ENCODE measurements around the gene TANGO6.
"Not testable (repeated sequence)": the region's sequence is repeated elsewhere in the genome, so short reads cannot be mapped to it uniquely, and the experiment has no call there.

Gene TANGO6

GRCh38 chr16:69039333-69039941 lies 196.1 kb downstream of the TANGO6 start:
- peak; percentile 45 for DNase-seq (ENCODE audit: low read depth)
- no peak for TF ChIP-seq CTCF (conservative IDR thresholded peaks at IDR 0.05; ENCODE audit: control insufficient read depth, insufficient read depth, low read depth, low read length)
- no peak overlapping the region for H3K4me3 ChIP-seq (ENCODE audit: control insufficient read depth, low read depth, low read length)

- DNase-seq (ENCODE audit: low read depth), result peak; percentile 58
- TF ChIP-seq CTCF (conservative IDR thresholded peaks at IDR 0.05; ENCODE audit: control insufficient read depth, insufficient read depth, low read depth, low read length), result no peak
- H3K4me3 ChIP-seq (ENCODE audit: control insufficient read depth, low read depth, low read length), result no peak overlapping the region
These were observed 197.0 kb downstream of the TANGO6 start for GRCh38 chr16:69040144-69040909.

GRCh38 chr16:69048328-69049120 lies 205.2 kb downstream of the TANGO6 start:
- DNase-seq (ENCODE audit: low read depth), result no peak
- H3K4me3 ChIP-seq (ENCODE audit: control insufficient read depth, low read depth, low read length), result no peak overlapping the region
- no peak for TF ChIP-seq CTCF (conservative IDR thresholded peaks at IDR 0.05; ENCODE audit: control insufficient read depth, insufficient read depth, low read depth, low read length)

GRCh38 chr16:69049146-69049545 lies 205.8 kb downstream of the TANGO6 start:
- DNase-seq (ENCODE audit: low read depth), result peak; percentile 55

GRCh38 chr16:69049603-69050375 lies 206.5 kb downstream of the TANGO6 start:
- no peak for TF ChIP-seq CTCF (conservative IDR thresholded peaks at IDR 0.05; ENCODE audit: control insufficient read depth, insufficient read depth, low read depth, low read length)
- no peak overlapping the region for H3K4me3 ChIP-seq (ENCODE audit: control insufficient read depth, low read depth, low read length)
- no peak for DNase-seq (ENCODE audit: low read depth)

More at GRCh38 chr16:69049146-69049545, 205.8 kb downstream of the TANGO6 start:
- H3K4me3 ChIP-seq (ENCODE audit: control insufficient read depth, low read depth, low read length), result no peak overlapping the region
- no peak for TF ChIP-seq CTCF (conservative IDR thresholded peaks at IDR 0.05; ENCODE audit: control insufficient read depth, insufficient read depth, low read depth, low read length)

GRCh38 chr16:69051517-69051830 lies 208.1 kb downstream of the TANGO6 start:
- not testable (repeated sequence) for H3K4me3 ChIP-seq (ENCODE audit: control insufficient read depth, low read depth, low read length)
- peak; percentile 1 for TF ChIP-seq CTCF (conservative IDR thresholded peaks at IDR 0.05; ENCODE audit: control insufficient read depth, insufficient read depth, low read depth, low read length)

More at GRCh38 chr16:69051517-69051830, 208.1 kb downstream of the TANGO6 start:
- DNase-seq (ENCODE audit: low read depth), result not testable (repeated sequence)
